CD4-positive, alpha-beta T cell treated with Interleukin-4 for 1 hour (primary cell): ENCODE data around the gene CYLD.
A peak's percentile ranks its signal among the peaks of the same experiment; 100 is the strongest.

ENCODE experiments used
- DNase-seq, 2 donors: peaks; one replicate each; pipeline ENCODE4 v3.0.0-alpha.2; 2020 to 2022

CYLD gene

GRCh38 chr16:50741225-50741780 is 583 bp upstream of the CYLD start:
- DNase-seq, result no peak

GRCh38 chr16:50742576-50743200 is 802 bp downstream of the CYLD start:
- peak; percentile 53 to 67 for DNase-seq

- peak in 1 of 2 donors; percentile 37 for DNase-seq
Measured at GRCh38 chr16:50743581-50744225, 1.8 kb downstream of the CYLD start.

GRCh38 chr16:50744881-50745280 is 3.0 kb downstream of the CYLD start:
- peak in 1 of 2 donors; percentile 34 for DNase-seq

GRCh38 chr16:50745940-50746339 is 4.1 kb downstream of the CYLD start:
- no peak for DNase-seq

GRCh38 chr16:50747207-50747956 is 5.5 kb downstream of the CYLD start:
- peak; percentile 38 to 84 for DNase-seq

- no peak for DNase-seq
Measured at GRCh38 chr16:50751528-50751927, 9.6 kb downstream of the CYLD start.

- no peak for DNase-seq
Measured at GRCh38 chr16:50752471-50753235, 10.8 kb downstream of the CYLD start.

- no peak for DNase-seq
Measured at GRCh38 chr16:50756473-50756872, 14.6 kb downstream of the CYLD start.

- no peak for DNase-seq
Measured at GRCh38 chr16:50761267-50761666, 19.4 kb downstream of the CYLD start.

- no peak for DNase-seq
Measured at GRCh38 chr16:50762241-50762640, 20.4 kb downstream of the CYLD start.

GRCh38 chr16:50763211-50763610 is 21.3 kb downstream of the CYLD start:
- no peak for DNase-seq

GRCh38 chr16:50765260-50765659 is 23.4 kb downstream of the CYLD start:
- no peak for DNase-seq

- no peak for DNase-seq
Measured at GRCh38 chr16:50765861-50766260, 24.0 kb downstream of the CYLD start.

GRCh38 chr16:50767197-50767596 is 25.3 kb downstream of the CYLD start:
- peak in 1 of 2 donors; percentile 29 for DNase-seq

GRCh38 chr16:50771366-50771765 is 29.5 kb downstream of the CYLD start:
- DNase-seq, result no peak

GRCh38 chr16:50774405-50774804 is 32.5 kb downstream of the CYLD start:
- no peak for DNase-seq

- DNase-seq, result no peak
Measured at GRCh38 chr16:50774960-50775359, 33.1 kb downstream of the CYLD start.

GRCh38 chr16:50776037-50776436 is 34.2 kb downstream of the CYLD start:
- no peak for DNase-seq

- no peak for DNase-seq
Measured at GRCh38 chr16:50778284-50779163, 36.6 kb downstream of the CYLD start.

GRCh38 chr16:50781043-50781442 is 39.2 kb downstream of the CYLD start:
- DNase-seq, result peak in 1 of 2 donors; percentile 33

- DNase-seq, result peak in 1 of 2 donors; percentile 35
Measured at GRCh38 chr16:50781518-50781917, 39.6 kb downstream of the CYLD start.
